GM12874 (cell line): Measurements from ENCODE around the gene ZBTB48.

ENCODE experiments used
- CTCF ChIP-seq: IDR thresholded peaks from 2 replicates; pipeline ENCODE4 v1.5.1; 2011; ENCODE audit warnings: low read depth, mild to moderate bottlenecking, control low read depth, low read length, moderate library complexity; ENCODE audit not compliant: insufficient read depth

Gene ZBTB48

GRCh38 chr1:6574818-6575217, 5.0 kb upstream of the ZBTB48 start:
- no peak for TF ChIP-seq CTCF

- TF ChIP-seq CTCF, result no peak
Observed at GRCh38 chr1:6577831-6578525, 1.8 kb upstream of the ZBTB48 start.

DNA sequence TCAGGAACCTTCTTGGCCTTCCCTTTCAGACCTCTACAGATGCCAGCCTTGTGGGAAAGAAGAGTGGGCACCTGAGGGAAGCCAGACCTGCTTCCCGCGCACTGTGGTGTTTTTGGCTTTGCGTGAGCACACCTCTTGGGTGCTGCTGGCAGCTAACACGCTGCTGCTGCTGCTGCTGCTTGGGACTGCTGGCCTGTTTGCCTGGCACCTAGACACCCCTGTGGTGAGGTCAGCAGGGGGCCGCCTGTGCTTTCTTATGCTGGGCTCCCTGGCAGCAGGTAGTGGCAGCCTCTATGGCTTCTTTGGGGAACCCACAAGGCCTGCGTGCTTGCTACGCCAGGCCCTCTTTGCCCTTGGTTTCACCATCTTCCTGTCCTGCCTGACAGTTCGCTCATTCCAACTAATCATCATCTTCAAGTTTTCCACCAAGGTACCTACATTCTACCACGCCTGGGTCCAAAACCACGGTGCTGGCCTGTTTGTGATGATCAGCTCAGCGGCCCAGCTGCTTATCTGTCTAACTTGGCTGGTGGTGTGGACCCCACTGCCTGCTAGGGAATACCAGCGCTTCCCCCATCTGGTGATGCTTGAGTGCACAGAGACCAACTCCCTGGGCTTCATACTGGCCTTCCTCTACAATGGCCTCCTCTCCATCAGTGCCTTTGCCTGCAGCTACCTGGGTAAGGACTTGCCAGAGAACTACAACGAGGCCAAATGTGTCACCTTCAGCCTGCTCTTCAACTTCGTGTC, 995 bp upstream of the ZBTB48 start:
- TF ChIP-seq CTCF, result no peak

- no peak for TF ChIP-seq CTCF
Observed at GRCh38 chr1:6580119-6580592, 362 bp downstream of the ZBTB48 start.

- no peak for TF ChIP-seq CTCF
Observed at GRCh38 chr1:6580593-6581409, 1.0 kb downstream of the ZBTB48 start.

GRCh38 chr1:6581561-6582305, 1.9 kb downstream of the ZBTB48 start:
- TF ChIP-seq CTCF, result no peak
